Measurements from ENCODE around the gene FUCA2. TPM values are rescaled to one million over a fixed set of nuclear protein-coding genes. Genes with fewer than 3 reads are reported as not detected.

Gene FUCA2
- total RNA-seq, 1 donor from 2014 or later = 64.0 TPM

DNA sequence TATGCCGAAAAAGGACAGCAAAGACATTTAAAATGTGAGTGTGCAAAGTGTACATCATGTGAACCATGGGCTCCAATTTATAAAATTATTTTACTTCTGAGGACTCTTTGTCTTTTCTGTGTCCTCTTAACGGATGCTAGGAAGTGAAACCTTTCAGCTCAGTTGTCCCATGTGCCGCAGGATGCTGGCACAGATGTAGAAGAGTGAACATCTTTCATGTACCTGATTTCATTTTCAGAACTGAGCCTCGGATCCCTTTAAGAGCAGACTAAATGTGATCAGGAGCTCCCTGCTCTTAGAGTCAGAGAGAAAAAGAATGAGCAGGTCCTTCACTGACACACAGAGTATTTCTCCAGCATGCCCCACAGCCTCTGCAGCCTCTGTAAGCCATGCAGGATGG, 27.6 kb upstream of the FUCA2 start:
- no peak overlapping the region for H3K4me2 ChIP-seq (ENCODE audit: low read length)
- H3K4me3 Mint-ChIP-seq (ENCODE audit: unreplicated experiment) = no peak overlapping the region
- no peaks in the 10 kb centered on the region for H3K36me3 Mint-ChIP-seq (ENCODE audit: low read depth, unreplicated experiment)
- DNase-seq (ENCODE audit: low read depth) (no peak), FAIRE-seq (no peak)
- H3K27ac ChIP-seq (ENCODE audit: low read depth, low read length) = no peak overlapping the region
- H3K9ac ChIP-seq (ENCODE audit: low read length) = no peak overlapping the region
- peaks cover 9% of the 10 kb centered on the region for H3K79me2 ChIP-seq (ENCODE audit: insufficient read depth, low read length)
- H2AFZ ChIP-seq (ENCODE audit: low read depth, low read length) = no peak overlapping the region
- peaks cover 4% of the 10 kb centered on the region for H3K4me1 ChIP-seq (ENCODE audit: insufficient read depth, low read length)
- TF ChIP-seq, protein P1, sequence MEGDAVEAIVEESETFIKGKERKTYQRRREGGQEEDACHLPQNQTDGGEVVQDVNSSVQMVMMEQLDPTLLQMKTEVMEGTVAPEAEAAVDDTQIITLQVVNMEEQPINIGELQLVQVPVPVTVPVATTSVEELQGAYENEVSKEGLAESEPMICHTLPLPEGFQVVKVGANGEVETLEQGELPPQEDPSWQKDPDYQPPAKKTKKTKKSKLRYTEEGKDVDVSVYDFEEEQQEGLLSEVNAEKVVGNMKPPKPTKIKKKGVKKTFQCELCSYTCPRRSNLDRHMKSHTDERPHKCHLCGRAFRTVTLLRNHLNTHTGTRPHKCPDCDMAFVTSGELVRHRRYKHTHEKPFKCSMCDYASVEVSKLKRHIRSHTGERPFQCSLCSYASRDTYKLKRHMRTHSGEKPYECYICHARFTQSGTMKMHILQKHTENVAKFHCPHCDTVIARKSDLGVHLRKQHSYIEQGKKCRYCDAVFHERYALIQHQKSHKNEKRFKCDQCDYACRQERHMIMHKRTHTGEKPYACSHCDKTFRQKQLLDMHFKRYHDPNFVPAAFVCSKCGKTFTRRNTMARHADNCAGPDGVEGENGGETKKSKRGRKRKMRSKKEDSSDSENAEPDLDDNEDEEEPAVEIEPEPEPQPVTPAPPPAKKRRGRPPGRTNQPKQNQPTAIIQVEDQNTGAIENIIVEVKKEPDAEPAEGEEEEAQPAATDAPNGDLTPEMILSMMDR (IDR thresholded peaks at IDR 0.05; ENCODE audit: insufficient read depth, low read depth, low read length) = no peak
- TF ChIP-seq EZH2 (IDR thresholded peaks at IDR 0.05; ENCODE audit: insufficient read depth, low read length) = no peak
- H3K4me3 ChIP-seq (ENCODE audit: insufficient read depth, low read depth, low read length) = no peak overlapping the region
- H3K9me3 ChIP-seq (ENCODE audit: insufficient read depth, low read depth, low read length) = no peaks in the 10 kb centered on the region
- no peaks in the 10 kb centered on the region for H3K27me3 ChIP-seq (ENCODE audit: insufficient read depth, low read length)
- H4K20me1 ChIP-seq (ENCODE audit: insufficient read depth, low read length) = no peaks in the 10 kb centered on the region
- H3K36me3 ChIP-seq (ENCODE audit: insufficient read depth, low read length) = no peaks in the 10 kb centered on the region
- H3K27ac Mint-ChIP-seq (ENCODE audit: unreplicated experiment) = no peak overlapping the region
- H3K27me3 Mint-ChIP-seq (ENCODE audit: low read depth, unreplicated experiment) = peaks cover 35% of the 10 kb centered on the region
- H3K4me1 Mint-ChIP-seq (ENCODE audit: low read depth, unreplicated experiment) = no peaks in the 10 kb centered on the region
- H3K9me3 Mint-ChIP-seq (ENCODE audit: unreplicated experiment) = no peaks in the 10 kb centered on the region

DNA sequence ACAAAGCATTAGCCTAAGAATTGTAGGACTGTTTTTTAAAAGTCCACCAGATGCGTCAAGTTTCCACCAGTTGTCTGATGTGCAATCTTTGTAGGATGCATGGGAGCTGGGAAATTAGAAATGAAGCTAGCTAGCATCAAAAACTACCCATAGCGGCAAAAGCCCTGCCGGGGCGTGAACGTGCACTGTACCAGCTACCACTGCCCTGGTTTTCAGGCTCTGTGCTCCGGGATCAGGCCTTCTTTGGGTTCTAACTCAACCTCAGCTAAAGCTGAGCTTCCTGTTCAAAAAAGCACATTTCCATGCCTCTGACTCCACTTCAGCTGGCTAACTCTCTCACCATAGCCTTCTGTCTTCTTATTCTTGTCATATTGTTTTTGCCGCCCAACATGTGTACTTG, 26.9 kb upstream of the FUCA2 start:
- TF ChIP-seq, protein P1 (IDR thresholded peaks at IDR 0.05; ENCODE audit: insufficient read depth, low read depth, low read length) = no peak
- no peak for TF ChIP-seq EZH2 (IDR thresholded peaks at IDR 0.05; ENCODE audit: insufficient read depth, low read length)
- H3K9me3 Mint-ChIP-seq (ENCODE audit: unreplicated experiment) = no peaks in the 10 kb centered on the region
- no peak overlapping the region for H3K4me2 ChIP-seq (ENCODE audit: low read length)
- H3K36me3 ChIP-seq (ENCODE audit: insufficient read depth, low read length) = no peaks in the 10 kb centered on the region
- H4K20me1 ChIP-seq (ENCODE audit: insufficient read depth, low read length) = no peaks in the 10 kb centered on the region
- no peak overlapping the region for H3K9ac ChIP-seq (ENCODE audit: low read length)
- no peaks in the 10 kb centered on the region for H3K27me3 ChIP-seq (ENCODE audit: insufficient read depth, low read length)
- H3K9me3 ChIP-seq (ENCODE audit: insufficient read depth, low read depth, low read length) = no peaks in the 10 kb centered on the region
- H3K79me2 ChIP-seq (ENCODE audit: insufficient read depth, low read length) = peaks cover 9% of the 10 kb centered on the region
- FAIRE-seq (no peak), DNase-seq (ENCODE audit: low read depth) (no peak)
- peaks cover 4% of the 10 kb centered on the region for H3K4me1 ChIP-seq (ENCODE audit: insufficient read depth, low read length)
- H3K4me3 Mint-ChIP-seq (ENCODE audit: unreplicated experiment) = peak overlapping the region; percentile 80
- no peaks in the 10 kb centered on the region for H3K4me1 Mint-ChIP-seq (ENCODE audit: low read depth, unreplicated experiment)
- no peak overlapping the region for H2AFZ ChIP-seq (ENCODE audit: low read depth, low read length)
- H3K27ac Mint-ChIP-seq (ENCODE audit: unreplicated experiment) = no peak overlapping the region
- no peak overlapping the region for H3K27ac ChIP-seq (ENCODE audit: low read depth, low read length)
- no peak overlapping the region for H3K4me3 ChIP-seq (ENCODE audit: insufficient read depth, low read depth, low read length)
- no peaks in the 10 kb centered on the region for H3K36me3 Mint-ChIP-seq (ENCODE audit: low read depth, unreplicated experiment)
- H3K27me3 Mint-ChIP-seq (ENCODE audit: low read depth, unreplicated experiment) = peaks cover 35% of the 10 kb centered on the region

DNA sequence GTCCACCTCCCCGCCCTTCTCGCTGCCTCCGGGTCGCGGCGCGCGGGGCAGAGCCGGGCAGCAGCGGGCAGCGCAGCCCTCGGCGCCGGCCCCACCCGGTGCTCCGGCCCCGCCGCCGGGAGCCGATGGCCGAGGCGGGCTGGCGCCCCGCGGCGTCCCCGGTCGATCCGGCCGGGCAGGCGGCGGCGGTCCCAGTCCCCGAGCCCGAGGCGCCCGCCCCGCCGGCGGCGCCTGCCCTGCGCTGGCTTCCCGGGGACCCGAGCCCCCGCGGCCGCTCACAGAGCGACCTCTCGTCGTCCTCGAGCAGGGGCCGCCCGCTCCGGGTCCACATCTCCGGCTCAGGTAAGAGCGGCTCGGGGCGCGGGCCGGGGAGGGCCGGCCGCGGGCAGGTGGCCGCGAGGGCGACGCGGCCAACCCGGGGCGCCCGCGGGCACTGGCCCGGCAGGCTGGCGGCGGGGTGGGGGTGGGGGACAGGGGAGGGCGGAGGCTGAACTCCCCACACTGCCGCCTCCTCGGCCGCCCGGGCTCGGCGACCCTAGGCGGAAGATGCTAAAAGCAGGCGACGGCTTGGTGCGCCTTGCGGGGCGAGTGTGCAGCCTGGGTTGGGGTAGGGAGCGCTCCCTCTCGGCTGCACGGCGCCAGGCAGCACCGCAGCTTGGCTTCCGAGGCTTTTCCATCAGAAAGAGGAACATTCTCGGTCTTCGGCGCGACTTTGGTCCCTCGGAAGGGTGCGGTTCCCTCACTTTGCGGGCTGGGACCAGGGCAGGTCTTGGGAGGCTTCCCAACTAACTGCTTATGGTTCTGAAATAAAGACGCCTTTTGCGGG, 25.6 kb upstream of the FUCA2 start:
- Mint-ChIP-seq H3K27ac (ENCODE audit: unreplicated experiment) (no peak overlapping the region), H3K4me3 (ENCODE audit: unreplicated experiment) (peak overlapping the region; percentile 80), H3K9me3 (ENCODE audit: unreplicated experiment) (no peaks in the 10 kb centered on the region), H3K36me3 (ENCODE audit: low read depth, unreplicated experiment) (no peaks in the 10 kb centered on the region), H3K4me1 (ENCODE audit: low read depth, unreplicated experiment) (no peaks in the 10 kb centered on the region), H3K27me3 (ENCODE audit: low read depth, unreplicated experiment) (peaks cover 35% of the 10 kb centered on the region)
- Histone ChIP-seq H3K9ac (ENCODE audit: low read length) (peak overlapping the region; percentile 79), H3K4me2 (ENCODE audit: low read length) (peak overlapping the region; percentile 96), H3K79me2 (ENCODE audit: insufficient read depth, low read length) (peaks cover 7% of the 10 kb centered on the region), H3K36me3 (ENCODE audit: insufficient read depth, low read length) (no peaks in the 10 kb centered on the region), H3K27ac (ENCODE audit: low read depth, low read length) (no peak overlapping the region), H3K4me3 (ENCODE audit: insufficient read depth, low read depth, low read length) (peak overlapping the region; percentile 71), H3K4me1 (ENCODE audit: insufficient read depth, low read length) (peaks cover 4% of the 10 kb centered on the region), H4K20me1 (ENCODE audit: insufficient read depth, low read length) (no peaks in the 10 kb centered on the region), H2AFZ (ENCODE audit: low read depth, low read length) (peak overlapping the region; percentile 92), H3K9me3 (ENCODE audit: insufficient read depth, low read depth, low read length) (no peaks in the 10 kb centered on the region), H3K27me3 (ENCODE audit: insufficient read depth, low read length) (no peaks in the 10 kb centered on the region)
- no peak for TF ChIP-seq EZH2 (IDR thresholded peaks at IDR 0.05; ENCODE audit: insufficient read depth, low read length)
- TF ChIP-seq, protein P1 (IDR thresholded peaks at IDR 0.05; ENCODE audit: insufficient read depth, low read depth, low read length) = peak; percentile 8
- DNase-seq (ENCODE audit: low read depth) = peak; percentile 31
- FAIRE-seq = no peak
